Karpas-422 (cell line): Measurements from ENCODE around the gene IQSEC3. TPM values are rescaled to one million over a fixed set of nuclear protein-coding genes. Genes with fewer than 3 reads are reported as not detected.
A peak's percentile ranks its signal among the peaks of the same experiment; 100 is the strongest.

Experiments used
- DNase-seq: peaks from one replicate; pipeline ENCODE4 v3.0.0-alpha.2; 2015
- H2AFZ ChIP-seq: fragments of 200-600 bp; sonication (generic); 2 replicates; pipeline ENCODE4 v1.6.1; 2014; ENCODE audit warnings: antibody characterized with exemption, low read length, mixed read lengths
- H3K27ac ChIP-seq: fragments of 200-600 bp; sonication (generic); 2 replicates; pipeline ENCODE4 v1.5.1; 2014; ENCODE audit warnings: mild to moderate bottlenecking, low read length, moderate library complexity
- H3K27me3 ChIP-seq: fragments of 200-600 bp; sonication (generic); 2 replicates; pipeline ENCODE4 v1.6.1; 2014; ENCODE audit warnings: low read length, mixed read lengths
- H3K36me3 ChIP-seq: fragments of 200-600 bp; sonication (generic); 2 replicates; pipeline ENCODE4 v1.6.1; 2014; ENCODE audit warnings: low read length, mixed read lengths; ENCODE audit not compliant: insufficient read depth
- H3K4me1 ChIP-seq: fragments of 200-600 bp; sonication (generic); 2 replicates; pipeline ENCODE4 v1.6.1; 2014; ENCODE audit warnings: mild to moderate bottlenecking, low read length, mixed read lengths
- H3K4me2 ChIP-seq: fragments of 200-600 bp; sonication (generic); 2 replicates; pipeline ENCODE4 v1.6.1; 2014; ENCODE audit warnings: low read length, low read depth, mild to moderate bottlenecking; ENCODE audit not compliant: poor library complexity, severe bottlenecking
- H3K4me3 ChIP-seq: fragments of 200-600 bp; sonication (generic); 2 replicates; pipeline ENCODE4 v1.5.1; 2014; ENCODE audit warnings: mild to moderate bottlenecking, antibody characterized with exemption, low read length, mixed read lengths
- H3K79me2 ChIP-seq: fragments of 200-600 bp; sonication (generic); 2 replicates; pipeline ENCODE4 v1.6.1; 2014; ENCODE audit warnings: mild to moderate bottlenecking, low read length, mixed read lengths
- H3K9ac ChIP-seq: fragments of 200-600 bp; sonication (generic); 2 replicates; pipeline ENCODE4 v1.6.0; 2014; ENCODE audit warnings: low read length
- H3K9me2 ChIP-seq: fragments of 200-600 bp; sonication (generic), shearing (Covaris generic); replicated peaks from 2 replicates; pipeline ENCODE4 v1.6.0; 2014; ENCODE audit warnings: mild to moderate bottlenecking, low read length, moderate library complexity; ENCODE audit not compliant: insufficient read depth
- H3K9me3 ChIP-seq: fragments of 300-700, 200-600 bp; sonication (generic); 2 replicates; pipeline ENCODE4 v1.6.1; 2014; ENCODE audit warnings: low read length, mixed read lengths
- H4K20me1 ChIP-seq: fragments of 200-600 bp; sonication (generic); 2 replicates; pipeline ENCODE4 v1.6.1; 2014; ENCODE audit warnings: mild to moderate bottlenecking, antibody characterized with exemption, low read length, low read depth; ENCODE audit not compliant: insufficient read depth
- total RNA-seq: library from RNA; depleted of rRNA; stranded (reverse); fragments of >200 nt; shearing (Covaris generic); gene quantifications from 2 replicates; pipeline ENCODE4 v1.2.3, GENCODE V29; 2014; ENCODE audit warnings: low replicate concordance

IQSEC3 gene
- total RNA-seq, 1 experiment from 2014 or later: not detected

- Histone ChIP-seq H3K9ac (no peak overlapping the region), H3K4me3 (no peak overlapping the region), H4K20me1 (no peaks in the 10 kb centered on the region), H3K9me2 (no peaks in the 10 kb centered on the region), H3K4me2 (no peak overlapping the region), H3K27me3 (no peaks in the 10 kb centered on the region), H3K4me1 (no peaks in the 10 kb centered on the region), H3K9me3 (no peaks in the 10 kb centered on the region), H3K79me2 (no peaks in the 10 kb centered on the region), H3K36me3 (no peaks in the 10 kb centered on the region), H3K27ac (no peak overlapping the region), H2AFZ (no peak overlapping the region)
- DNase-seq: no peak
Measured at GRCh38 chr12:165862-166368, 99.3 kb downstream of the IQSEC3 start.

GRCh38 chr12:166425-167075 lies 100.0 kb downstream of the IQSEC3 start:
- no peak overlapping the region for H3K9ac ChIP-seq
- no peak for DNase-seq
- no peaks in the 10 kb centered on the region for H3K27me3 ChIP-seq

DNA sequence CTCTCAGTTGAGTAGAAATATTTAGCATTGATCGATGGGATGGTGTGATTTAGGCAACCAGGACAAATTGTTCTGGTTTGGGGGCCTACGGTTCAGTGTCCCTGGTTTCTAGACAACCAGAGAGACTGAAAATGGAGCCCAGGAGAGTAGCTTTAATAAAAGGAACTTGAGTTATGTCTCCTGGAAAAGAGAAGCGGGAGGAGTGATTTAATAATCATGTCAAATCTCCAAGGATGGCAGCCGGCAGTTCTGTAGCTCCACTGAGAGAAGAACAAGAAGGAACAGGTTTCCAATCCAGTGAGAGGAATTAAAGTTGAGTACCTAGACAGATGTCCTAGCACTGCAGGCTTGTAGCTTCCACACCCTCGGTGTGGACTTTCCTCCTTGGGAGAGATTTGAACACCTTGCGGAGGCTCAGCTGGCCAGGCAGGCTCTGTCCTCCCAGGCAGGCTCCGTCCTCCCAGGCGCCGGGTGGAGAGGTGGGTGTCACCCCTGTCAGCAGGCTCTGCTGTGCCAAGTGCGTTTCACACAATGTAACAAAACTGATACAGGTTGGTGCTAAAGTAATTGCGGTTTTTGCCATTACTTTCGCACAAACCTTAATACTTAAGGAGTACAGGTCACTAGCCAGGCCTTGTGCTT lies 101.5 kb downstream of the IQSEC3 start:
- no peaks in the 10 kb centered on the region for H3K79me2 ChIP-seq
- no peaks in the 10 kb centered on the region for H3K9me2 ChIP-seq
- H4K20me1 ChIP-seq: no peaks in the 10 kb centered on the region
- no peaks in the 10 kb centered on the region for H3K27me3 ChIP-seq
- H3K36me3 ChIP-seq: no peaks in the 10 kb centered on the region
- no peak overlapping the region for H3K4me2 ChIP-seq
- H3K27ac ChIP-seq: no peak overlapping the region
- no peak overlapping the region for H3K9ac ChIP-seq
- H3K9me3 ChIP-seq: no peaks in the 10 kb centered on the region
- DNase-seq: no peak
- no peaks in the 10 kb centered on the region for H3K4me1 ChIP-seq
- no peak overlapping the region for H3K4me3 ChIP-seq
- no peak overlapping the region for H2AFZ ChIP-seq

More at GRCh38 chr12:166425-167075, 100.0 kb downstream of the IQSEC3 start:
- Histone ChIP-seq H3K36me3 (no peaks in the 10 kb centered on the region), H3K4me3 (no peak overlapping the region), H3K9me2 (no peaks in the 10 kb centered on the region), H4K20me1 (no peaks in the 10 kb centered on the region), H3K4me1 (no peaks in the 10 kb centered on the region), H3K4me2 (no peak overlapping the region), H2AFZ (no peak overlapping the region), H3K27ac (no peak overlapping the region), H3K9me3 (no peaks in the 10 kb centered on the region), H3K79me2 (no peaks in the 10 kb centered on the region)

GRCh38 chr12:168763-169525 lies 102.4 kb downstream of the IQSEC3 start:
- H3K4me3 ChIP-seq: no peak overlapping the region
- no peaks in the 10 kb centered on the region for H4K20me1 ChIP-seq
- no peak overlapping the region for H3K27ac ChIP-seq
- no peak for DNase-seq
- no peaks in the 10 kb centered on the region for H3K4me1 ChIP-seq
- H3K27me3 ChIP-seq: no peaks in the 10 kb centered on the region
- H3K9ac ChIP-seq: no peak overlapping the region
- no peaks in the 10 kb centered on the region for H3K79me2 ChIP-seq
- no peaks in the 10 kb centered on the region for H3K36me3 ChIP-seq
- no peak overlapping the region for H2AFZ ChIP-seq
- H3K9me3 ChIP-seq: no peaks in the 10 kb centered on the region
- no peaks in the 10 kb centered on the region for H3K9me2 ChIP-seq
- no peak overlapping the region for H3K4me2 ChIP-seq

- Histone ChIP-seq H4K20me1 (no peaks in the 10 kb centered on the region), H3K9me2 (no peaks in the 10 kb centered on the region), H3K4me1 (no peaks in the 10 kb centered on the region), H3K79me2 (no peaks in the 10 kb centered on the region), H3K27ac (no peak overlapping the region), H3K4me2 (no peak overlapping the region), H3K9ac (no peak overlapping the region), H3K9me3 (no peaks in the 10 kb centered on the region), H3K36me3 (no peaks in the 10 kb centered on the region), H2AFZ (no peak overlapping the region), H3K4me3 (no peak overlapping the region), H3K27me3 (no peaks in the 10 kb centered on the region)
- peak; percentile 43 for DNase-seq
Measured at GRCh38 chr12:169528-170370, 103.2 kb downstream of the IQSEC3 start.

DNA sequence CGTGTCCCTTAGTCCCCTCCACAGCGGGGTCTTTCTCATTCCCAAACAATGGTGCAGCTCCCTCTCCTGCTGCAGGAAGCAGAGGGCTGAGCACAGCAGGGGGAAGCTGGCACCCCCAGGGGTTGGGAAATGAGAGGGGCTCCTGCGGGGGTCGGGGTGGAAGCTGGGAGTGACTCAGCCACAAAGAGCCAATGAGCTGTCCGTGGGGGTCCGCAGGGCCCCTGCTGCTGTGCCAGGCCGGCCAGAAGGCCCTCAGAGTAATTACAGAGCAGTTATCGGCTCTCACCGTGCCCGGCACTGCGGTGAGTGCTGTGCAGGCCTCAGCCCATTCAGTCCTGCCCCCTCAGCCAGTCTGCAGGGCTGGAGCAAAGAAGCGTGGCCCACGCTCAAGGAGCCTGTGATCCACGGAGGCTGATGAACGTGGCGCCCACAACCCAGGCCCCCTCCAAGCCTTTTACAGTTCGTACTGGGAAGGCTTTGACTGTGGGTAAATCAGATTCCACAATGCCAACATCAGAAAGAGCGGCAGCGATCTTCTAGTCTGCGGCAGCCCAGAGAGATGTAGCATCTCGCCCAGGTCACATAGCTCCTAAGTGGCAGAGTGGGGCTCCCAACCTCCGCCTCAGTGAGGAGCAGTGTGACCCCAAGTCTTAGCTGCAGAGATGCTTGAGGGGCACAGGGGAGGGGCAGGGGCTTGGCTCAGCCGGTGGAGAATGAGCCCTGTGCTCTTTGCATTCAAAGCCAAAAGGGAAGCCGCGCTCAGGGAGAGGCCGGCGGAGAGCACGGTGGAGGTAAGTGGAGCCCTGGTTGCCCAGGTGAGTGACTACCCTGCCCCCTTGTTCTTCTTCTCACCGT lies 104.0 kb downstream of the IQSEC3 start:
- Histone ChIP-seq H4K20me1 (no peaks in the 10 kb centered on the region), H3K27me3 (no peaks in the 10 kb centered on the region)

DNA sequence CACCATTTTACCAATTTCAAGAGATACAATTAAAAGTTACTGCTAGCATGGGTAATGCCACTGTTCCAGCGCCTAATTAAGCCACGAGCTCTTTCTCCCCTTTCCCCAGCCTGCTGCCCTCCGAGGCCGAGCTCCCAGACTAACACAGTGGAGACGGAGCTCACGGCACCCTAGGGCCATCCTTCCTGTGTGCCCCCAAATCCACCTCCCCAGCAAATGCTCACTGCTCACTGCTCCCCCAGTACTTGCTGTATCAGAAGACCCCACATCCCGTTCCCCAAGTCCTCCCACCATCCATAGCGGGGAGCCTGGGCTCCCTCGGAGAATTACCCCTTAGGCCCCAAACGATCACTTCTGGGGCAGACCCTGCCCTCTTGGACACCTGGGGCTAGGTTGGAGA lies 104.7 kb downstream of the IQSEC3 start:
- Histone ChIP-seq H3K4me3 (no peak overlapping the region), H3K27me3 (no peaks in the 10 kb centered on the region), H3K4me1 (no peaks in the 10 kb centered on the region), H3K27ac (no peak overlapping the region), H3K4me2 (no peak overlapping the region), H2AFZ (no peak overlapping the region), H3K79me2 (no peaks in the 10 kb centered on the region), H3K9me3 (no peaks in the 10 kb centered on the region), H4K20me1 (no peaks in the 10 kb centered on the region), H3K9me2 (no peaks in the 10 kb centered on the region), H3K9ac (no peak overlapping the region), H3K36me3 (no peaks in the 10 kb centered on the region)
- no peak for DNase-seq

More for the DNA sequence above, 104.0 kb downstream of the IQSEC3 start:
- Histone ChIP-seq H3K4me1 (no peaks in the 10 kb centered on the region), H2AFZ (no peak overlapping the region), H3K36me3 (no peaks in the 10 kb centered on the region), H3K9ac (no peak overlapping the region), H3K9me2 (no peaks in the 10 kb centered on the region), H3K4me3 (no peak overlapping the region), H3K9me3 (no peaks in the 10 kb centered on the region), H3K4me2 (no peak overlapping the region), H3K79me2 (no peaks in the 10 kb centered on the region), H3K27ac (no peak overlapping the region)
- no peak for DNase-seq
